Natural killer cell (primary cell): Measurements from ENCODE around the gene API5. TPM values are rescaled to one million over a fixed set of nuclear protein-coding genes. Genes with fewer than 3 reads are reported as not detected.
A peak's percentile ranks its signal among the peaks of the same experiment; 100 is the strongest.

Source experiments
- ATAC-seq, 3 donors: fragments of 150-1000 bp in 2 of 3; fragments of 200-7000 bp in 1 of 3; cut with Tn5 transposase; 1 replicate in 1 of 3; 2 replicates in 2 of 3; pipeline ENCODE4 v1.10.0; 2021; ENCODE audit warnings: mild to moderate bottlenecking in 2 of 3, moderate library complexity in 2 of 3
- DNase-seq, 2 donors: peaks; one replicate each; pipeline versions ENCODE4 v3.0.0 to v3.0.0-alpha.2; 2013 to 2021; ENCODE audit warnings: mixed read lengths in 1 of 2
- H3K27ac ChIP-seq: one replicate; pipeline ENCODE4 v1.5.1; 2013; ENCODE audit warnings: mild to moderate bottlenecking, low read length
- H3K27me3 ChIP-seq: one replicate; pipeline ENCODE4 v1.6.1; 2013; ENCODE audit warnings: low read length; ENCODE audit not compliant: control insufficient read depth, insufficient read depth
- H3K36me3 ChIP-seq: one replicate; pipeline ENCODE4 v1.6.1; 2013; ENCODE audit warnings: low read length; ENCODE audit not compliant: control insufficient read depth, insufficient read depth
- H3K4me1 ChIP-seq: one replicate; pipeline ENCODE4 v1.6.1; 2013; ENCODE audit warnings: low read length; ENCODE audit not compliant: control insufficient read depth, insufficient read depth
- H3K4me3 ChIP-seq: one replicate; pipeline ENCODE4 v1.5.1; 2013; ENCODE audit warnings: low read length
- H3K9me3 ChIP-seq: one replicate; pipeline ENCODE4 v1.6.1; 2013; ENCODE audit warnings: low read length; ENCODE audit not compliant: control insufficient read depth, insufficient read depth
- H3K27ac Mint-ChIP-seq, 2 donors: one replicate each; pipeline ENCODE4 v1.8.0; 2022; ENCODE audit warnings: mild to moderate bottlenecking in 2 of 2, mixed read lengths in 2 of 2, moderate library complexity in 1 of 2
- H3K27me3 Mint-ChIP-seq, 2 donors: one replicate each; pipeline ENCODE4 v1.8.0; 2022; ENCODE audit warnings: low read depth in 2 of 2, mixed read lengths in 2 of 2
- H3K36me3 Mint-ChIP-seq: one replicate; pipeline ENCODE4 v1.8.0; 2022; ENCODE audit warnings: mixed read lengths
- H3K4me1 Mint-ChIP-seq, 2 donors: one replicate each; pipeline ENCODE4 v1.8.0; 2022; ENCODE audit warnings: mixed read lengths in 2 of 2
- H3K4me3 Mint-ChIP-seq: one replicate; pipeline ENCODE4 v1.8.0; 2022; ENCODE audit warnings: mild to moderate bottlenecking, moderate library complexity, mixed read lengths
- H3K9me3 Mint-ChIP-seq, 2 donors: one replicate each; pipeline ENCODE4 v1.8.0; 2022; ENCODE audit warnings: mixed read lengths in 2 of 2
- CTCF ChIP-seq: fragments of 200-600 bp; IDR thresholded peaks from one replicate; pipeline ENCODE4 v1.8.0; 2022; ENCODE audit warnings: antibody characterized with exemption
- WGBS: methylation state at CpG from one replicate; pipeline ENCODE4 v1.1.7; 2013; ENCODE audit warnings: missing lambda C conversion rate; ENCODE audit not compliant: insufficient coverage; 5-methylcytosine and 5-hydroxymethylcytosine counted together
- intact Hi-C: fragments of 100-400 bp; cut with micrococcal nuclease; formaldehyde crosslinking; loops from one replicate; pipeline ENCODE4 v1.14.2; 2022
- total RNA-seq, 4 donors: library from RNA; stranded (reverse); fragments of 120-200 nt in 1 of 4; gene quantifications; one replicate each; pipeline versions ENCODE4 v1.2.3 to v1.2.4, GENCODE V29; 2013 to 2022

API5 gene
- total RNA-seq, 3 donors from 2014 or later (not counting 1 experiment from before 2014, with no cell fraction given): 61.9 to 80.4 (median 77.2) TPM

GRCh38 chr11:43359422-43359818, 47.6 kb downstream of the API5 start:
- intact Hi-C loops: no loop called here
- Histone ChIP-seq H3K36me3 (no peaks in the 10 kb centered on the region), H3K27me3 (no peaks in the 10 kb centered on the region), H3K4me1 (peaks cover 14% of the 10 kb centered on the region), H3K27ac (peak overlapping the region; percentile 94), H3K4me3 (peak overlapping the region; percentile 87), H3K9me3 (no peaks in the 10 kb centered on the region)
- no peaks in the 10 kb centered on the region for H3K27me3 Mint-ChIP-seq
- no peaks in the 10 kb centered on the region for H3K9me3 Mint-ChIP-seq
- H3K4me1 Mint-ChIP-seq: peaks cover 44 to 49% of the 10 kb centered on the region in 2 donors
- TF ChIP-seq CTCF: no peak
- ATAC-seq: peak; percentile 16 to 29 (median 19)
- H3K27ac Mint-ChIP-seq: peak overlapping the region; percentile 96
- H3K4me3 Mint-ChIP-seq: peak overlapping the region; percentile 99
- H3K36me3 Mint-ChIP-seq: no peaks in the 10 kb centered on the region
- 0% methylated on average over 14 of the region's 14 CpGs for WGBS
- no peak for DNase-seq

DNA sequence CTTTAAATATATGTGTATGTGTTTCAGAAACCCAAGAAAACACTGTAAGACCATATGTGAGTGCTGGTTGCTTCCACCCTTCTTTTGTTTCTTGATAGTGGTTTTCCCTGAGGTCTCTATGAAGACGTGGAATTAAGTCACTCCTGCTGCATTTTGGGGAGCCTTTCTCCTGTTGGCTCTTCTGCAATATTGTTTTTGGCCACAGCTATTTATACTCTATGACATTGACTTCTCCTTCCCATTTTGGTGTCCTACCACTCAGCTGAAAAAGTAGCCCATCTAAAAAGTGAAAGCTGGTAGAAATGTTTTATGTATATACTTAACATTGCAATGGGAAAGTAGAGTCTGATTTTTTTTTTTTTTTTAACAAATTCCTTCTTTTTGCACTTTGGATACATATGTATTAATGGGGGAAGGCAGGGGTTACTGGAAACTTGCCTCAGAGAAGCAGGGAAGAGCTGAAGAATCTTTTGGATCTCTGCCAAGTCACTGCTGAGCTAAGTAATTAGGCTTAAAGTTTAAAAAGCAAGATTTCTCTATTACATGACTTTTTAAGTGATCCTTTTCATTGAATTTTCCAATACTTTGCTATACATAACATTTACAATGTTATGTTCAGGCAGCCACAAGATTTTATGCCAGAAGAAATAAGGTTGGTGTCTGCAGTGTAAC, 48.7 kb downstream of the API5 start:
- Mint-ChIP-seq H3K36me3 (no peaks in the 10 kb centered on the region), H3K4me1 (peaks cover 45 to 51% of the 10 kb centered on the region in 2 donors), H3K9me3 (no peaks in the 10 kb centered on the region), H3K27ac (peak overlapping the region; percentile 96), H3K27me3 (no peaks in the 10 kb centered on the region), H3K4me3 (peak overlapping the region; percentile 99)
- WGBS: 13% methylated on average over 1 of the region's 1 CpG
- intact Hi-C loops: no loop called here
- no peak for TF ChIP-seq CTCF
- ATAC-seq: no peak
- peak in 1 of 2 donors; percentile 28 for DNase-seq
- no peaks in the 10 kb centered on the region for H3K27me3 ChIP-seq
- H3K4me3 ChIP-seq: no peak overlapping the region
- no peaks in the 10 kb centered on the region for H3K9me3 ChIP-seq
- no peak overlapping the region for H3K27ac ChIP-seq
- H3K4me1 ChIP-seq: peaks cover 14% of the 10 kb centered on the region
- H3K36me3 ChIP-seq: peaks cover 5% of the 10 kb centered on the region

GRCh38 chr11:43366677-43367076, 54.9 kb downstream of the API5 start:
- Mint-ChIP-seq H3K27ac (no peak overlapping the region), H3K4me1 (peaks cover 57% of the 10 kb centered on the region in 2 donors), H3K27me3 (no peaks in the 10 kb centered on the region), H3K36me3 (no peaks in the 10 kb centered on the region), H3K4me3 (no peak overlapping the region), H3K9me3 (no peaks in the 10 kb centered on the region)
- peaks cover 2% of the 10 kb centered on the region for H3K4me1 ChIP-seq
- H3K36me3 ChIP-seq: peaks cover 13% of the 10 kb centered on the region
- no peak for TF ChIP-seq CTCF
- H3K27ac ChIP-seq: no peak overlapping the region
- ATAC-seq: no peak
- intact Hi-C loops: no loop called here
- H3K27me3 ChIP-seq: no peaks in the 10 kb centered on the region
- WGBS: 83% methylated on average over 5 of the region's 5 CpGs
- H3K9me3 ChIP-seq: no peaks in the 10 kb centered on the region
- DNase-seq: no peak
- no peak overlapping the region for H3K4me3 ChIP-seq
